AG20443 (cell line): ENCODE data around the gene DUOX1.
"Not testable (repeated sequence)": the region's sequence is repeated elsewhere in the genome, so short reads cannot be mapped to it uniquely, and the experiment has no call there.

Source experiments
- DNase-seq: peaks from one replicate; pipeline ENCODE4 v3.0.0; 2012; ENCODE audit warnings: low spot score, mixed read lengths

Gene DUOX1

GRCh38 chr15:45129651-45130129 lies at the start of gene DUOX1, which contains the start of gene DUOXA1:
TSS of gene DUOX1 (plus strand) at chr15:45129994. CDS start at chr15:45131967, 1,973 bp downstream.
TSS of gene DUOXA1 (minus strand) at chr15:45129879. CDS start at chr15:45123014, 6,865 bp downstream.
- peak; percentile 75 for DNase-seq

- not testable (repeated sequence) for DNase-seq
These were observed 49.2 kb upstream of the DUOX1 start for GRCh38 chr15:45080593-45080992.

- not testable (repeated sequence) for DNase-seq
These were observed 47.4 kb upstream of the DUOX1 start for GRCh38 chr15:45082412-45082811.

- no peak for DNase-seq
These were observed 46.6 kb upstream of the DUOX1 start for GRCh38 chr15:45083223-45083622.

- DNase-seq = no peak
These were observed 45.6 kb upstream of the DUOX1 start for GRCh38 chr15:45084163-45084562.

GRCh38 chr15:45087513-45087912 lies 42.3 kb upstream of the DUOX1 start:
- no peak for DNase-seq

GRCh38 chr15:45088801-45089711 lies 40.7 kb upstream of the DUOX1 start:
- DNase-seq = peak; percentile 20

GRCh38 chr15:45089712-45090373 lies 40.0 kb upstream of the DUOX1 start:
- no peak for DNase-seq

- DNase-seq = peak; percentile 79
These were observed 38.6 kb upstream of the DUOX1 start for GRCh38 chr15:45091161-45091560.

GRCh38 chr15:45091576-45091975 lies 38.2 kb upstream of the DUOX1 start:
- peak; percentile 45 for DNase-seq

GRCh38 chr15:45093013-45093412 lies 36.8 kb upstream of the DUOX1 start:
- DNase-seq = no peak

GRCh38 chr15:45093622-45094357 lies 36.0 kb upstream of the DUOX1 start:
- DNase-seq = no peak

GRCh38 chr15:45094358-45094730 lies 35.5 kb upstream of the DUOX1 start:
- DNase-seq = no peak

GRCh38 chr15:45095661-45096060 lies 34.1 kb upstream of the DUOX1 start:
- no peak for DNase-seq

GRCh38 chr15:45097466-45097865 lies 32.3 kb upstream of the DUOX1 start:
- DNase-seq = no peak

GRCh38 chr15:45099549-45100165 lies 30.1 kb upstream of the DUOX1 start:
- DNase-seq = no peak

- no peak for DNase-seq
These were observed 28.7 kb upstream of the DUOX1 start for GRCh38 chr15:45100884-45101625.

GRCh38 chr15:45101749-45102148 lies 28.0 kb upstream of the DUOX1 start:
- no peak for DNase-seq

- no peak for DNase-seq
These were observed 27.6 kb upstream of the DUOX1 start for GRCh38 chr15:45102226-45102625.

GRCh38 chr15:45104170-45104569 lies 25.6 kb upstream of the DUOX1 start:
- not testable (repeated sequence) for DNase-seq

- no peak for DNase-seq
These were observed 24.2 kb upstream of the DUOX1 start for GRCh38 chr15:45105586-45105985.
